HG03378 (cell line): ENCODE results near the gene PITPNM3.

Experiments
- ATAC-seq: cut with Tn5 transposase; IDR thresholded peaks from one replicate; pipeline ENCODE4 v1.9.1; 2021; ENCODE audit warnings: mild to moderate bottlenecking, moderate library complexity; ENCODE audit not compliant: unreplicated experiment

The PITPNM3 gene

DNA sequence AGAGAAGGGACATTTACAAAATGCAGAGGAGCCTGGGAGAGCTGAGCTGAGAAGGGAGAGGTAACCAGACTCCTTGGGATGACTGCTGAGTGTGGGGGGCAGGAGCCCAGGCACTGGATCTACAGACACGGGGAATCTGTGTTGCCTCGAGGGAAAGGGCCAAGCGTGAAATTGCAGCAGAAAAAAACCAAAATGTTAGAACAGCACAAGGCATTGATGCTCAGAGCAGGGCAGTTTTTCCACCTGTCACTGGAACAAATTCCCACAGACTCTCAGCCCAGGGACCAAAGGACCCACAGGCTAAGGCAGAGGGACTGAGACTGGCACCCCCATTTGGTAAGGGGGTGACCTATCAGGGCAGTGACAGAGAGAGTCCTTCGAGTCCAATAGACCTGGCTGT lies 2.0 kb downstream of the PITPNM3 start:
- no peak for ATAC-seq

DNA sequence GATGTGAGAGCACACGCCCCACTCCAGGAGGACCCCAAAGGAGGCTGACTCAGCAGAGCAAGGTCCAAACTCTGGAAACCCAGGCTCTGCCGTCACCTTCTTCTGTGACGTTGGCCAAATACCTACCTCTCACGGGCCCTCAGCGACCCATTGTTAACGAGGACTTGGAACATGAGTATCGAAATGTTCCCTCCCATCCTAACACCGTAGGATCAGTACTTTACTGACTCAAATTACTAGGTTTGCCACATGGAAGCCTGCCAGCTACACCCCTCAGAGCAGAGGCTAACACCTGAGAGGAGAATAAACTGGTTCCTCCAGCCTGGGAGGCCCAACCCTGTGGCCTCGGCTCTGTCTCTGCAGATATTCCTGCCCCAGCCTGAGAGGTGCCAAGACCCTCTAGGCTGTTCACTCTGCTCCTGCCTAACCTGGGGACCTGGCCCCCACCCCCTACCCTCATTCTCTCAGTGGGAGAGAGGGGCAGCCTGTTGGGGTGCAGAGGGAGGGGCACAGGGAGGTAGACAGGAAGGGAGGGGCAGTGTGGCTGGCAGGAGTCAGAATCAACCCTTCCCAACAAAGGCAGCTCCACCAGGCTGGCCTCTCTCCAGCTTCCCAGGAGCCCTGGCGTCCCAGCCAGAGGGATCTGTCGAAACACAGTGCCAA lies 4.4 kb downstream of the PITPNM3 start:
- ATAC-seq: no peak

DNA sequence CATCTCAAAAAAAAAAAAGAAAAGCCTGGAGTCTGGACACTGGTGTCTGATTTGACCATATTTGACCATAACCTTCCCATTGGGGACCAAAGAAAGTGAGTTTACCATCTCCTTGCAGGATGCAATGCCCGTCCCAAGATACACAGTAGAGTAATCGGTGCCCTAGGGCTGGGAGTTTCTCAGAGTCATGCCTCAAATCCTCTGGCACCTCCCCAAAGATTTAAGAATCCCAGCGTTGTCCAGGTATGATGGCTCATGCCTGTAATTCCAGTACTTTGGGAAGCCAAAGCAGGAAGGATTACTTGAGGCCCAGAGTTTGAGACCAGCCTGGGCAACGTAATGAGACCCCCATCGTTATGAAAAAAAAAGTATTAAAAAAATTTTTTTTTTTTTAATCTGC lies 5.0 kb downstream of the PITPNM3 start:
- no peak for ATAC-seq

DNA sequence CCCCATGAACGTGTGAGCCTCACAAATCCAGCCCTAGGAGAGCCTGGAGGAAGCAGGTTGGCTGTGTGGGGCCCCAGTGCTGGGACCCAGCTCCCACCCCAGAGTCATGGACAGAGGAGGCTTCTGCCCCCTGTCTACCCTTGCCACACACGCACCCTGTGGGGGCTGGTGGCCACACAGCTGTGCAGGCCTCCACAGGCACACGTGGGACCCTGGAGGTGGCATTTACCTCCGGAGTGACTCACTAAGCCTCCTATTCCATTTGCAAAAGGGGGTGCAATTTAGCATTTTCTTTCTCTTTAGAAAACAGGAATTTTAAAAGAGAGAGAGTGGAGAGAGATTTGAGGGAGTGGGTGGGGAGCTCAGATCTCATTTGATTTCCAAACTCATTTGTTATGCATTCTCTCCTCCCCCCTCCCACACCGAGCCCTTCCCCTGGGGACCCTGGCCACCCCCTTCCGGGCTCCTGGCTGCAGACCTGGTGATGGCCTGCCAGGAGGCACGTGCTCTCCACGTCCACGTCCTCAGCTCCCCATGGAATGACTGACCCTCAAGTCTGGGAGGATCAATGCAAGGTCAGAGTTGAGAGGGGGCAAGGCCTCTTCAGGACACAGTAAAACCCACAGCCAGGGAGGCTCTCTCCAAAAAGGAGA lies 6.8 kb downstream of the PITPNM3 start:
- ATAC-seq: no peak

DNA sequence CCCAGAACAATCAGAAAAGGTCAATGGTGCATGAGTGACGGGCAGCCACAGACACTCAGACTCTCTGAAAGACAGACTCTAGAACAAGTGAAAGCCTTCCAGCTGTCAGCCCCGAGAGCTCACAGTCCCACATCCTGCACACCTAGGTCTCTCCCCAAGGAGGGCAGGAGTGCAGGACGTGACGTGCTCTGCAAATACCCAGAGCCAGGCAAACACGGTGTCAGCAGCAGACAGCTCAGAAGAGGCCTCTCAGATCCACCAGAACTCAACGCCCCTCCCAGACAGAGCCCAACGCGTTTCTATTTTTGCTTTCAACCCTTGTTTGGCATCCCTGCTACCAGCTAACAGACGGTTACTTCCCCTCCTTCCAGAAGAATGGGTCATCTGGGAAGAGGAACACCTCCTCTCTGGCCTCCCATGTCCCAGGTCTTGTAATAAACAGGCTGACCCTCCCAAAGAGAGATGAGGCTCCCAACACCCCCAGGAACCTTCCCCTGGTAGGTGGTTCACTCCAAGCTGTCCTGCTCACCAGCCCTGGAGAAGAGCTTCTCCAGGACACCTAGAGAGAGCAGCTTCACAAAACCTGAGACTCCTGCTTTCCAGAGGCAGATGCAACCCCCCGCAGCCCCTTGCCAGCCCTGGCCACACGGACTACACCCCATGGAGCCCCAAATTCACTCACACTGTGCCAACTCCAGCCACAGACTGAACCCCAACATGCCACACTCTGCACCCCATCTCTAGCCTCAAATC lies 7.6 kb downstream of the PITPNM3 start:
- ATAC-seq: no peak

DNA sequence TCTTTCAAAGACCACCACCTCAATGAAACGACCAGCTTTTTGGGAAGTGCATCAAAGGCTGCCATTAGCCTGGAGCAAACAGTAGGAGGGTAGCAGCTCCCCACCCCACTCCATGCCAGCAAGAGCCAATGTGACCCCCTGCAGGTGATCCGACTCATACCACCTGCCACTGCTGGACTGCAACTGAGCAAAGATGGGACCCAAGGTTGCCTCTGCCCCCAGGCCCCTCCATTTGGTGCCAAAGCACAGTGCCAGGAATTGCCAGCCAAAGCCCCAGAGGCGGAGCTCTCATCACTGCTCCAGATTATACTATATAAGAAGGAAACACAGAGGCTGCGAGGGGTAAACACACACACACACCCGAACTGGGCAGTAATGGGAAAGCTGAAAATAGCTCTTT lies 8.3 kb downstream of the PITPNM3 start:
- no peak for ATAC-seq

DNA sequence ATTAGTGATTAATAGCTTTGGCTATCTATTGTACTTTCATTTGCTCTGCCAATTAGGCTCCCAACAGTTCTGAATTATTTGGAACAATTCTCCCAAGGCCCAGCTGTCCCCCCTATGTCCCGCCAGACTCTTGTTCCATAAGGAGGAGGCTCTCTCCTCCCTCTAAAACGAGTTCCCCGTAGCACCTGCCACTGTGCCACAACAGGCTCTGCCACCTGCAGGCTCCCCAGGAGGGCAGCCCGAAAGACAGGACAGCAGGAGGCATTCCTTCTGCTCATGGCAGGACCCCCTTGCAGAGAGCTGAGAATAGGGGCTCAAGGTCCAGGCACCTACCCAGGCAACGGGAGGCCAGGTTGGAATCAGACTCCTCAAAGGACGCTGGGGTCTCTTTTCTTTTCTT lies 9.0 kb downstream of the PITPNM3 start:
- no peak for ATAC-seq

DNA sequence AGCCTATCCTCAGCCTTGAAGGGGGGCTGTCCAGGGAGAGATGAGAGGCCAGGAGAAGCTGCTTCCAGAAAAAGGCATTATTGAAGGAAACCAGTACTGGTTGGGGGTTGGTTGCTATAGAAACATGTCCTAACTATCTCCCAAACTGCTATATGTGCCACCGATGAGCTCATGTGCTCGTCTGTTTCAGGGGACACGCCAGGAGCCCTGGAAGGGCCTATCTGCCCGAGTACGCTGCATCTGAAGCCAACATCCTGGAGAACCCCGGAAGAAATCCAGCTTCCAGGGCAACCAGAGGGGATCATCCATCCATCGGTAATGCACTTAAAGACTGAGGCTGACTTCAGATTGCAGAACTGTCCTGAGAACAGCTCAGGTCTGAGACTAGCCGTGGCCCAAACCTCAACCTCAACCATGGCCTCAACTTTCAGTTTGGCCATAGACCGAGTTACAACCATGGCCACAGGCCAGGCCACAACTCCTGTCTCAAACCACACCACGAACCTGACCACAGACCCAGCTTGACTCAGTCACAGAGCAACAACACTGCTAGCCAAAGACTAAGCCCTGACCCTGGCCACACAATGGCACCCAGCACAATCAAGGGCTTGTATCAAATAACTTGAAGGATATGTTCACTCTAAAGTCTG lies 10.2 kb downstream of the PITPNM3 start:
- ATAC-seq: no peak

DNA sequence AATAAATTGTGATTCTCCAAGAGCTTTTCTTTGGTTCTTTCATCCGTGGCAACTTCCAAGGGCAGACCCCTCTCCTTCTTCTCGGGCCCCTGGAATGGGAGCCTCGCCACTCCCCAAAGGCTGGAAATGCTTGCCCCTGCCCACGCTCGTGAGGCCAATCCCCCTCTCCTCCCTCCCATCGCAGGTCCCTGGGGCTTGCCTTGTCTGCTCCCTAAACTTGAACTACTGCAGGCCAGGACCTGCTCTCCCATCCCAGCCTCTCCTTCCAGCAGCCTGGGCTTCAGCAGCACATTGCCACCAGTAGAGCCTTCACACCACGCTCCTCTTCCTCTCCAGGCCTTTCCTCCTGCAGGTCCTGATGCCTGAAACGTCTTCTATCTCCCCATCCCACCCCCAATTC lies 11.1 kb downstream of the PITPNM3 start:
- no peak for ATAC-seq

DNA sequence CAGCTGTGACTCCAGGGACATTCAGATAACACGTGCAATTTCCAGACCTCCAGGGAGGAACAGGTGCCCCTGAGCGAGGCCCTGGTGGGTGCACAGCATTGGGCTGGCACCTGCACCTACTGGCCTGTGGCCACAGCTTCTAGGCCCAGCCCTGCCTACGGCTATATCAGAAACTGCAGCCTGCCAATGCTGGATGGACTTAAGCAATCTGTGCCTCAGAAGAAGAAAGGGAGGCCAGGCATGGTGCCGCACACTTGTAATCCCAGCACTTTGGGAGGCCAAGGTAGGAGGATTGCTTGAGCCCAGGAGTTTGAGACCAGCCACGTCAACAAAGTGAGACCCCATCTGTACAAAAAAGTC lies 12.4 kb downstream of the PITPNM3 start:
- ATAC-seq: no peak

DNA sequence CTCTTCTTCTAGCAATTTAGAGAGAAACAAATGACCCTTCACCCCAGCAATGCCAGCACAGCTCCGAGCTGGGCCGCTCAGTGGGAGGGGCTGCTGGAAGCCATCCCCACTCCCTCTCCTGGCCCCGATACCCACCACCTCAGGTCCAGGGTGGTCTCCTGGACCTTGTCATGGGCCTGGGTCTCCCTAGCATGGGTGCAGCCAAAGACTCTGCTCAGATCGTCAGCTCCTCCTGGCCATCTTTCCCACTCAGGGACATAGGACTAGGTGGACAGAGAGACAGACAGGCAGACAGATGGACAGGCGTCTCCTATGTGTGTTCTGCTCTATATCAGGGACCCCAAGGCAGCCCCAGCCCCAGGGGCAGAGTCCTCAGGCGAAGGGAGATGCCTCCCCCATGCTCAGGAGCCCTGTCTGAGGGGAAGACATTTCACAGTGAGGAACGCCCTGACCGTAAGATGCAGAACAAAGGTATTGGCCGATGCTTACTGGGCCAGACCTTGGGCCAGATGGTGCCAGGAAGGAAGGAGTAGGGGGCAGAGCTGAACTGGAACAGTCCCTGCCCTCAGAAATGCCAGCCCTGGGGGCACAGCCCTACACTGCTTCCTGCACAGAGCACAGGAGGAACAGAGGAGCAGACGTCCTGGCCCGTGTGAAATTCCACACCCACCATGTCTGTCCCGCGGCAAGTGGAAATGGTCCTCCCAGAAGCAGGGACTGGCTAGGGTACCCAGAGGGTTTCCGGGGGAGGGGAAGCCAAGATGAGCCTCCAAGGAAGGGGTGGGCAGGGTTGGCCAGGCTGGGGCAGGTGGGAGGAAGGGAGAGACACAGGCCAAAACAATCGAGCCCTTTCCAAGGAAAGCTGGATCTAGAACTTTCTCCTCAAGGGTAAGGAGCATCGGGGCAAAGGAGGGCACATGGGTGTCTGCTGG lies 13.0 kb downstream of the PITPNM3 start:
- ATAC-seq: no peak

DNA sequence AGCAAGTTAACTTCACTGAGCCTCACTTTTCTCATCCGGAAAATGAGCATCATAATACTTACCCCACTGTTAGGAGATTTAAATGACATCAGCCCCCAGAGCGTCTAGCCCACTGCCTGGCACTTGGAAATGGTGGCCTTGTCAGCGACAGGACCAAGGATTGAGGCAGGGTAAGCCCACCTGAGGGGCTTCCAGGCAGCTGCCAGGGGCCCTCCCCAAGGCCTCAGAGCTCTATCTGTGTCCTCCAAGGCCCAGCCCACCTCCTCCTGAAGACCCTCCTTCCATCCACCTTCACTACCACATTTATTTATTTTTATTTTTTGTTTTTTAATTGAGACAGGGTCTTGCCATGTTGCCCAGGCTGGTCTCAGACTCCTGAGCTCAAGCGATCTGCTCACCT lies 13.8 kb downstream of the PITPNM3 start:
- ATAC-seq: no peak

DNA sequence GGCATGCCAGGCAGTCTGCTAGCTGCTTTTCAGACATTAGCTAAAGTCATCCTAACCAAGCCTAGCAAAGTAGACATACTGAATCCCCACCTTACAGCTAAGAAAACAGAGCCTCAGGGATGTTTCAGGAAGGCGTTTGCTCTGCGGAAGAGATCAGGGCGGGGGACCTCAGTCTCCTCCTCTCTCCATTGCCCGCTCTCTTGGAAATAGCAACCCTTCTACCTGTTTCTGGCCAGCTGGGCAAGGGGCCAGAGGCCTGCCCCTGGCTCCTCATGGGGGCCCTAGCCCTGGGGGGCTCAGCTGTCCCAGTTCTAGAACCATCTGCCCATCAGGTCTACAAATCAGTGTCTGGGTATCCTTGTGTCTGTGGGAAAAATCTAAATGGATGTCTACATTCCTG lies 14.5 kb downstream of the PITPNM3 start:
- ATAC-seq: no peak

DNA sequence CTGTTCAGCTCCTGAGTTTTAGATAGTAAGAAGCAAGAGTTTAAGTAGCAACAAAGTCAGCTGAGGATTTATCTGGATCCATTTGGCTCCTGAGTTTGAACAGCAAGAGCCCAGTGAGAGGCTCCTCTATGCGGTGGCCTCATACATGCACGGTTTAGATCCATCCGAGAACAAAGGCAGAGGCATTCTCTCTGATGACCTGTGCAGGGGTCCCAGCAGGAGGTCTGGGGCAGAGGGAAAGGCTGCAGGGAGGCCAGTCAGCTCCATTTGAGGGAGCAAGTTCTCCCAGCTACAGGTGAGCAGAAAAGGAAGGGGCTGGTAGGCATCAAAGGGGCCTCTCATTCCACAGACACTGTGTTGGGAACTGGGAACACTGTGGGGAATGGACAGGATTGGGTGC lies 16.5 kb downstream of the PITPNM3 start:
- ATAC-seq: no peak

DNA sequence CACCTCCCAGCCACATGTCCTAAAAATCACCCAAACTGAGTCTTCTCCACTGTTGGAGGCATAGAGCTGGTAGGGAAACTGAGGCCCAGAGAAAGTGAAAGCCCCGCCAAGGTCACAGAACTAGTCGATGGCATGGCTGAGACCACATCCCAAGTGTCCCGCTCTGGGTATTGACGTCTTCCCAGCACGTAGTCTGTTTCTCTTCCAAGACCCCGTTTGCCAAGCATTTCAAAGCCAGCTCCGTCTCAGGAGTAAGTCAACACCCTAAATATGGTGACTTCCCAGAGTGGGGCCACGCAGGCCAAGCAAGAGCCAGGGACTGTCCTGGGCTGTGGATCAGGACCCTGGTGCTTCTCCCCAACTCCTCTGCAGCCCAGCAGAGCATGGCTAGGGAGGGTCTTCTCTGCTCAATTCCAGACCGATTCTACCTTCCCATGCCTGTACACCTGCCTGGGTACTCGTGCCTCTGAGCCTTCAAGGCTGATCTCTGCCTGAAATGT lies 19.7 kb downstream of the PITPNM3 start:
- no peak for ATAC-seq

DNA sequence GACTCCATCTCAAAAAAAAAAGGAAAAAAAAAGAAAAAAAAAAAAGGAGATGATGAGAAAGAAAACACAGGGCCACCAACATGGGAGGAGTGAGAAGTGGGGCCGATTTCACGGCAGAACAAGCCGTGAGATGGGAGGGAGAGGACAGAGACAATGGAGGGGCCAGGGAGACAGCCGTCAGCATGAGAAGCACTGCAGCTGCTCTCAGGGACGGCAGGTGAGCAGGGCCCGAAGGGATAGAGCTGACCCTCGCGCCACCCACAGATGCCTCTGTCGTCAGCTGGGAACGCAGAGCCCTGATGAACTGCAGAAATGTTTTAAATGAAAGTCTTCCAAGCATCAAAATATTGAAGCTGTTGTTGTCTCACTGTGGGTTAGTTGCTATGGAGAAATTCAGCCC lies 20.3 kb downstream of the PITPNM3 start:
- no peak for ATAC-seq

DNA sequence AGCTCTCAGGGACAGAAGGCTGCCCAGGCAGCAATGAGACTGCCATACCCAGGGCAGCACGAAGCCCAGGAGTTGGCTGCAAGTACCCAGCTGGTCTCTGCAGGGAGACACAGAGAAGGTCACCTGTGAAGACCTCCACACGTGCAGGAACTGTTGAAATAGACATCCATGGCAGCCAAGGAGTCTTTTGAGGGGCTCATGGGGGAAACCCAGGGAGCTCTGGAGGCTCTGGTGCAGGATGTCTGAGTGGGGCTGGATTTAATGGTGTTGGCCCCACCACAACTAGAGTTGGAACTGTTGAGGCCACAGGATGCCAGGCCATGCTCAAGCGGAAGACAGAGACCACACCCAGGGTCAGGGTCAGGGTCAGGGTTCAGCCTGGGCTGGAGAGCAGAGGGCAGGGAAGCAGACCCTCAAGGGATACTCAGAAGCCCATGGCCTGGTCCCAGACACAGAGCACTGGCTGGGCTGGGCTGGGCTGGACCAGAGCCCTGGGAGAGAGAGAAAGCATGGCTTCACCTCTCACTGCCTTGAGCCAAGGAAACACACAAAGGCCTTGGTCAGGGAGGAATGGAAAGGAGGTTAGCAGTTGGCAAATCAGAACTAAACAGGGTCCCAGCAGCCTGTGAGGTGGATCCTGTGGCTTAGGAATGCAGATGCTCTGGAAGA lies 21.4 kb downstream of the PITPNM3 start:
- ATAC-seq: no peak

DNA sequence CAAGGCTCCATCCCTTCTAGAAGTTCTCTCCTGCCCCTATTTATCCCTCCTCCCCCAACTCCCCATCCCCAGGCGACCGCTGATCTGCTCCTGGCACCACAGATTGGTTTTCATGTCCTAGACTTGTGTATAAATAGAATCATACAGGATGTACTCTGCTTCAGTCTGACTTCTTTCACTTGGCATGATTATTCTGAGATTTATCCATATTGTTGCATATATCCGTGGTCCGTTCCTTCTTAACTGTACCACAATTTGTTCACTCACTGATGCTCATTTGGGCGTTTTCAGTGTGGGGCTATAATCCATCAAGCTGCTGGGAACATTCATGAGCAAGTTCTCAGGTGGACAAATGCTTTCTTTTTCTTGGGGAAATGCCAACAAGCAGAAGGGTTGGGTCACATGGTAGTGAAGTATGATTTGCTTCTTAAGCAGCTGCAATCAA lies 23.9 kb downstream of the PITPNM3 start:
- no peak for ATAC-seq

DNA sequence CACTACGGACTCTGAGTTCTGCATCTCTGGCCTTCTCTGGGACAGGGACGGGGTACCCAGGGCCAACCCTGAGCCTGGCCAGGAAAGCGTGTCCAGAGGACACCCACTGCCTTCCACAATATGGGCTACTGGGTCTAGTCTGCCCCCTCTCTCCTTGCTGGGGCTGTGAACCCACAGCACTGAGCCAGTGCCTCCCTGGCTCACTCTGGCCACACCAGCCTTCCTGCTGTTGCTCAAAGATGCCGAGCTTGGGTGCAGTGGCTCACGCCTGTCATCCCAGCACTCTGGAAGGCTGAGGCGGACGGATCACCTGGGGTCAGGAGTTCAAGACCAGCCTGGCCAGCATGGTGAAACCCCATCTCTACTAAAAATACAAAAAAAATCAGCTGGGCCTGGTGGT lies 24.8 kb downstream of the PITPNM3 start:
- no peak for ATAC-seq

DNA sequence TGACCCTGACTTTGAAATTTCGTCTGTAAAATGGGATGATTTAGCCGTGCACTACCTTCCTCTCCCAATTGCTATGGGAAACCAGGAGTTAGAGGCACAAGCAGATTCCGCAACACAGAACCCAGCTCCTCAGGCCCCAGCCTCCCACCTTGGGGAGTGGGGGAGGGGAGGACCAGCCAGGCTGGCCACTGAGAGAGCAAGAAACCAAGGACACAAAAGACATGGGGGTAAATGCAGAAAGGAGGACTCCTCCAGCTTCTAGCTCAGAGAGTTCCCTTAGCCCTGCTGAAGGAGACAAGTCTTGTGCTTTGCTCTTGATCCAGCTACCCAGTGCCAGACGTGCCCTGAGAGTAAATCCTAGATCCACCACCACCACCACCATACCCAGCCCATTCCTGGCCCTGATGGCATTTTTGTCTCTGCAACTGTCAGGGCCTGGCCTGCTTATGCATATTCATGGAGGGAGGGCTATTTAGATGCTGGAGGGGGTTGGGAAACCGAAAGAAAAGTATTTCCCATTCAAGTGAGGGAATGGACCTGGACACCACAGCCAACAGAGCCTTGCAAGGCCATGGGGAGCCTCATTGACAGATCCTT lies 25.9 kb downstream of the PITPNM3 start:
- ATAC-seq: no peak
